Upper lobe of left lung (tissue), 4 donors: ENCODE data around the gene CHRNE.

Experiments used
- EP300 ChIP-seq, 4 donors: sonication (generic); formaldehyde crosslinking; IDR thresholded peaks; one replicate each; pipeline ENCODE4 v1.5.1; 2017; ENCODE audit warnings: antibody characterized with exemption in 4 of 4, control low read depth in 2 of 4
- POLR2A ChIP-seq, 4 donors: fragments of 450-650 bp; IDR thresholded peaks; one replicate each; pipeline ENCODE4 v1.5.1; 2016 to 2017; ENCODE audit warnings: antibody characterized with exemption in 4 of 4, mild to moderate bottlenecking in 2 of 4
- TF ChIP-seq, protein P1 (sequence below), 6 experiments: fragments of 450-650 bp in 4 of 6; fragments of 200-600 bp in 2 of 6; sonication (generic) in 2 of 6; IDR thresholded peaks; one replicate each; pipeline ENCODE4 v1.5.1; 2016 to 2019; ENCODE audit warnings: antibody characterized with exemption in 6 of 6

- TF ChIP-seq, protein P1, sequence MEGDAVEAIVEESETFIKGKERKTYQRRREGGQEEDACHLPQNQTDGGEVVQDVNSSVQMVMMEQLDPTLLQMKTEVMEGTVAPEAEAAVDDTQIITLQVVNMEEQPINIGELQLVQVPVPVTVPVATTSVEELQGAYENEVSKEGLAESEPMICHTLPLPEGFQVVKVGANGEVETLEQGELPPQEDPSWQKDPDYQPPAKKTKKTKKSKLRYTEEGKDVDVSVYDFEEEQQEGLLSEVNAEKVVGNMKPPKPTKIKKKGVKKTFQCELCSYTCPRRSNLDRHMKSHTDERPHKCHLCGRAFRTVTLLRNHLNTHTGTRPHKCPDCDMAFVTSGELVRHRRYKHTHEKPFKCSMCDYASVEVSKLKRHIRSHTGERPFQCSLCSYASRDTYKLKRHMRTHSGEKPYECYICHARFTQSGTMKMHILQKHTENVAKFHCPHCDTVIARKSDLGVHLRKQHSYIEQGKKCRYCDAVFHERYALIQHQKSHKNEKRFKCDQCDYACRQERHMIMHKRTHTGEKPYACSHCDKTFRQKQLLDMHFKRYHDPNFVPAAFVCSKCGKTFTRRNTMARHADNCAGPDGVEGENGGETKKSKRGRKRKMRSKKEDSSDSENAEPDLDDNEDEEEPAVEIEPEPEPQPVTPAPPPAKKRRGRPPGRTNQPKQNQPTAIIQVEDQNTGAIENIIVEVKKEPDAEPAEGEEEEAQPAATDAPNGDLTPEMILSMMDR (IDR thresholded peaks at IDR 0.05) = no peak
- TF ChIP-seq POLR2A (IDR thresholded peaks at IDR 0.05) (no peak), EP300 (IDR thresholded peaks at IDR 0.05) (no peak)
These were observed 46.5 kb downstream of the CHRNE start for GRCh38 chr17:4856271-4856936.
